Measurements from ENCODE around the gene RDH16. TPM values are rescaled to one million over a fixed set of nuclear protein-coding genes. Genes with fewer than 3 reads are reported as not detected.
"Not testable (repeated sequence)": the region's sequence is repeated elsewhere in the genome, so short reads cannot be mapped to it uniquely, and the experiment has no call there.

RDH16 gene
- total and polyA plus RNA-seq, 4 donors, result 0.11 to 0.68 (median 0.38) TPM

- 96 to 99% methylated on average over 4 of the region's 4 CpGs for WGBS, 2 donors
- H3K27ac ChIP-seq (ENCODE audit: low read depth in 1 of 2, low read length in 1 of 2), result no peak overlapping the region
Observed at GRCh38 chr12:56927281-56927680, 30.1 kb downstream of the RDH16 start.

GRCh38 chr12:56922031-56922430 is 35.4 kb downstream of the RDH16 start:
- H3K4me1 ChIP-seq (ENCODE audit: control insufficient read depth in 5 of 5, insufficient read depth in 5 of 5, low read length in 5 of 5), result no peaks in the 10 kb centered on the region
- ATAC-seq (ENCODE audit: insufficient read depth, low FRiP score) (no peak), DNase-seq (no peak)
- H3K27ac ChIP-seq (ENCODE audit: low read depth in 1 of 2, low read length in 1 of 2), result no peak overlapping the region
- no peaks in the 10 kb centered on the region for H3K36me3 ChIP-seq (ENCODE audit: control insufficient read depth in 4 of 4, insufficient read depth in 4 of 4, low read length in 4 of 4)
- H3K9me3 ChIP-seq (ENCODE audit: control insufficient read depth in 4 of 4, insufficient read depth in 3 of 4, low read length in 3 of 4), result peaks cover 0 to 2% (median 0%) of the 10 kb centered on the region in 4 donors
- 60 to 70% methylated on average over 1 of the region's 1 CpG for WGBS, 2 donors
- H3K4me3 ChIP-seq, result no peak overlapping the region
- no peak for TF ChIP-seq CTCF (IDR thresholded peaks at IDR 0.05; ENCODE audit: control extremely low read depth, extremely low read depth)
- H3K27me3 ChIP-seq (ENCODE audit: control insufficient read depth in 3 of 3, insufficient read depth in 3 of 3, low read length in 2 of 3), result no peaks in the 10 kb centered on the region
- no peak overlapping the region for H3K9ac ChIP-seq (ENCODE audit: insufficient read depth in 1 of 2, low read length in 2 of 2)

More at GRCh38 chr12:56927281-56927680, 30.1 kb downstream of the RDH16 start:
- Histone ChIP-seq H3K27me3 (ENCODE audit: control insufficient read depth in 3 of 3, insufficient read depth in 3 of 3, low read length in 2 of 3) (no peaks in the 10 kb centered on the region), H3K4me3 (no peak overlapping the region), H3K9me3 (ENCODE audit: control insufficient read depth in 4 of 4, insufficient read depth in 3 of 4, low read length in 3 of 4) (peaks cover 0 to 2% (median 0%) of the 10 kb centered on the region in 4 donors), H3K9ac (ENCODE audit: insufficient read depth in 1 of 2, low read length in 2 of 2) (no peak overlapping the region), H3K36me3 (ENCODE audit: control insufficient read depth in 4 of 4, insufficient read depth in 4 of 4, low read length in 4 of 4) (no peaks in the 10 kb centered on the region), H3K4me1 (ENCODE audit: control insufficient read depth in 5 of 5, insufficient read depth in 5 of 5, low read length in 5 of 5) (peaks cover 0 to 13% (median 2%) of the 10 kb centered on the region in 5 donors)
- no peak for TF ChIP-seq CTCF (IDR thresholded peaks at IDR 0.05; ENCODE audit: control extremely low read depth, extremely low read depth)
- DNase-seq, result no peak
- ATAC-seq (ENCODE audit: insufficient read depth, low FRiP score), result no peak

GRCh38 chr12:56921346-56921745 is 36.1 kb downstream of the RDH16 start:
- Histone ChIP-seq H3K27ac (ENCODE audit: low read depth in 1 of 2, low read length in 1 of 2) (no peak overlapping the region), H3K9me3 (ENCODE audit: control insufficient read depth in 4 of 4, insufficient read depth in 3 of 4, low read length in 3 of 4) (peaks cover 0 to 2% (median 0%) of the 10 kb centered on the region in 4 donors), H3K4me1 (ENCODE audit: control insufficient read depth in 5 of 5, insufficient read depth in 5 of 5, low read length in 5 of 5) (no peaks in the 10 kb centered on the region), H3K27me3 (ENCODE audit: control insufficient read depth in 3 of 3, insufficient read depth in 3 of 3, low read length in 2 of 3) (no peaks in the 10 kb centered on the region), H3K36me3 (ENCODE audit: control insufficient read depth in 4 of 4, insufficient read depth in 4 of 4, low read length in 4 of 4) (no peaks in the 10 kb centered on the region), H3K4me3 (no peak overlapping the region), H3K9ac (ENCODE audit: insufficient read depth in 1 of 2, low read length in 2 of 2) (no peak overlapping the region)
- no peak for TF ChIP-seq CTCF (IDR thresholded peaks at IDR 0.05; ENCODE audit: control extremely low read depth, extremely low read depth)
- no peak for DNase-seq
- ATAC-seq (ENCODE audit: insufficient read depth, low FRiP score), result no peak
- 84 to 97% methylated on average over 1 of the region's 1 CpG for WGBS, 2 donors

GRCh38 chr12:56918139-56918538 is 39.3 kb downstream of the RDH16 start:
- not testable (repeated sequence) for H3K9me3 ChIP-seq (ENCODE audit: control insufficient read depth in 4 of 4, insufficient read depth in 3 of 4, low read length in 3 of 4); H3K9ac ChIP-seq (ENCODE audit: insufficient read depth in 1 of 2, low read length in 2 of 2); H3K4me1 ChIP-seq (ENCODE audit: control insufficient read depth in 5 of 5, insufficient read depth in 5 of 5, low read length in 5 of 5); H3K36me3 ChIP-seq (ENCODE audit: control insufficient read depth in 4 of 4, insufficient read depth in 4 of 4, low read length in 4 of 4); DNase-seq; ATAC-seq (ENCODE audit: insufficient read depth, low FRiP score); H3K27ac ChIP-seq (ENCODE audit: low read depth in 1 of 2, low read length in 1 of 2); H3K4me3 ChIP-seq; H3K27me3 ChIP-seq (ENCODE audit: control insufficient read depth in 3 of 3, insufficient read depth in 3 of 3, low read length in 2 of 3)
- 91 to 96% methylated on average over 3 of the region's 3 CpGs for WGBS, 2 donors

Data from lung (tissue), 12 donors.